H9 (cell line): ENCODE results near the gene ZHX3. TPM values are rescaled to one million over a fixed set of nuclear protein-coding genes. Genes with fewer than 3 reads are reported as not detected.

Source experiments
- DNase-seq: peaks from one replicate; pipeline ENCODE4 v3.0.0-alpha.2; 2017
- H2AFZ ChIP-seq: one replicate; pipeline ENCODE4 v1.6.1; 2013; ENCODE audit warnings: mild to moderate bottlenecking, low read length, control low read depth, moderate library complexity
- H2AK5ac ChIP-seq: 2 replicates; pipeline ENCODE4 v1.6.1; 2013; ENCODE audit warnings: low read length, control low read depth, mixed read lengths; ENCODE audit not compliant: insufficient read length
- H2BK120ac ChIP-seq: one replicate; pipeline ENCODE4 v1.6.1; 2013; ENCODE audit warnings: low read depth, mild to moderate bottlenecking, low read length, control low read depth, inconsistent platforms; ENCODE audit not compliant: poor library complexity, severe bottlenecking
- H2BK12ac ChIP-seq: 2 replicates; pipeline ENCODE4 v1.6.1; 2013; ENCODE audit warnings: low read length, control low read depth, mixed read lengths, low read depth; ENCODE audit not compliant: insufficient read length
- H2BK15ac ChIP-seq: 2 replicates; pipeline ENCODE4 v1.6.1; 2013; ENCODE audit warnings: low read depth, low read length, control low read depth
- H2BK20ac ChIP-seq: one replicate; pipeline ENCODE4 v1.6.1; 2013; ENCODE audit warnings: low read depth, mild to moderate bottlenecking, low read length, control low read depth, inconsistent platforms; ENCODE audit not compliant: poor library complexity, severe bottlenecking
- H2BK5ac ChIP-seq: 2 replicates; pipeline ENCODE4 v1.6.1; 2013; ENCODE audit warnings: low read length, control low read depth, mixed read lengths; ENCODE audit not compliant: insufficient read length
- H3K14ac ChIP-seq: 2 replicates; pipeline ENCODE4 v1.6.1; 2013; ENCODE audit warnings: low read length, control low read depth; ENCODE audit not compliant: insufficient read depth
- H3K18ac ChIP-seq: 2 replicates; pipeline ENCODE4 v1.6.1; 2013; ENCODE audit warnings: low read depth, mild to moderate bottlenecking, mixed read lengths, low read length, control low read depth; ENCODE audit not compliant: insufficient read length
- H3K23ac ChIP-seq: 2 replicates; pipeline ENCODE4 v1.6.1; 2013; ENCODE audit warnings: low read length, control low read depth, mixed read lengths, low read depth; ENCODE audit not compliant: insufficient read length
- H3K23me2 ChIP-seq: 2 replicates; pipeline ENCODE4 v1.6.1; 2013; ENCODE audit warnings: low read depth, mild to moderate bottlenecking, mixed read lengths, low read length, control low read depth; ENCODE audit not compliant: insufficient read length, poor library complexity, severe bottlenecking
- H3K27ac ChIP-seq: 2 replicates; pipeline ENCODE4 v1.5.1; 2013; ENCODE audit warnings: low read length, control low read depth, mixed read lengths, low read depth; ENCODE audit not compliant: insufficient read length
- H3K27me3 ChIP-seq: 2 replicates; pipeline ENCODE4 v1.6.1; 2013; ENCODE audit warnings: low read length, control low read depth, inconsistent platforms; ENCODE audit not compliant: insufficient read depth
- H3K4ac ChIP-seq: 2 replicates; pipeline ENCODE4 v1.6.1; 2013; ENCODE audit warnings: low read depth, mild to moderate bottlenecking, control low read depth, inconsistent platforms, low read length, moderate library complexity
- H3K4me1 ChIP-seq: 2 replicates; pipeline ENCODE4 v1.6.1; 2013; ENCODE audit warnings: low read length, control low read depth, inconsistent platforms; ENCODE audit not compliant: insufficient read depth
- H3K4me2 ChIP-seq: 2 replicates; pipeline ENCODE4 v1.6.1; 2013; ENCODE audit warnings: low read length, control low read depth, mixed read lengths; ENCODE audit not compliant: insufficient read length, insufficient read depth
- H3K56ac ChIP-seq: 2 replicates; pipeline ENCODE4 v1.6.1; 2013; ENCODE audit warnings: low read depth, mild to moderate bottlenecking, mixed read lengths, low read length, control low read depth; ENCODE audit not compliant: insufficient read length
- H3K79me1 ChIP-seq: 2 replicates; pipeline ENCODE4 v1.6.1; 2013; ENCODE audit warnings: low read depth, mild to moderate bottlenecking, moderate library complexity, low read length, control low read depth, inconsistent platforms; ENCODE audit not compliant: insufficient read depth, poor library complexity, severe bottlenecking
- H3K79me2 ChIP-seq: 2 replicates; pipeline ENCODE4 v1.6.1; 2013; ENCODE audit warnings: low read length, control low read depth, inconsistent platforms; ENCODE audit not compliant: insufficient read depth
- H3K9ac ChIP-seq: 2 replicates; pipeline ENCODE4 v1.6.1; 2013; ENCODE audit warnings: low read length, control low read depth, mixed read lengths; ENCODE audit not compliant: insufficient read length; ENCODE audit errors: extremely low read depth
- H3K9me3 ChIP-seq: one replicate; pipeline ENCODE4 v1.6.1; 2013; ENCODE audit warnings: low read depth, low read length, inconsistent platforms; ENCODE audit not compliant: control insufficient read depth
- H3T11ph ChIP-seq: one replicate; pipeline ENCODE4 v1.6.1; 2013; ENCODE audit warnings: mild to moderate bottlenecking, low read length, control low read depth, inconsistent platforms
- H4K20me1 ChIP-seq: one replicate; pipeline ENCODE4 v1.6.1; 2013; ENCODE audit not compliant: control insufficient read depth, insufficient read length, insufficient read depth
- H4K5ac ChIP-seq: 2 replicates; pipeline ENCODE4 v1.6.1; 2013; ENCODE audit warnings: low read depth, mild to moderate bottlenecking, mixed read lengths, low read length, control low read depth; ENCODE audit not compliant: insufficient read length
- H4K8ac ChIP-seq: replicated peaks from 2 replicates; pipeline ENCODE4 v1.6.1; 2013; ENCODE audit warnings: low read length, control low read depth, mixed read lengths, low read depth; ENCODE audit not compliant: insufficient read length
- H4K91ac ChIP-seq: 2 replicates; pipeline ENCODE4 v1.6.1; 2013; ENCODE audit warnings: low read depth, mild to moderate bottlenecking, moderate library complexity, mixed read lengths, low read length, control low read depth; ENCODE audit not compliant: insufficient read length
- H3K27ac Mint-ChIP-seq, 3 experiments: 2 replicates in 2 of 3; 3 replicates in 1 of 3; pipeline ENCODE4 v1.8.0; 2020 to 2021; ENCODE audit warnings: mixed read lengths in 3 of 3, mild to moderate bottlenecking in 1 of 3, moderate library complexity in 1 of 3
- H3K27me3 Mint-ChIP-seq: 2 replicates; pipeline ENCODE4 v1.8.0; 2021; ENCODE audit warnings: low read depth, mild to moderate bottlenecking, moderate library complexity, mixed read lengths
- H3K36me3 Mint-ChIP-seq, 3 experiments: 2 replicates in 2 of 3; 3 replicates in 1 of 3; pipeline ENCODE4 v1.8.0; 2020 to 2021; ENCODE audit warnings: low read depth in 3 of 3, mixed read lengths in 3 of 3; ENCODE audit not compliant: insufficient read depth in 1 of 3
- H3K4me1 Mint-ChIP-seq, 2 experiments: 2 replicates each; pipeline ENCODE4 v1.8.0; 2020; ENCODE audit warnings: mixed read lengths in 2 of 2
- H3K4me3 Mint-ChIP-seq, 2 experiments: 2 replicates in 1 of 2; 3 replicates in 1 of 2; pipeline ENCODE4 v1.8.0; 2020 to 2021; ENCODE audit warnings: mild to moderate bottlenecking in 2 of 2, mixed read lengths in 2 of 2, moderate library complexity in 1 of 2
- H3K9me3 Mint-ChIP-seq, 2 experiments: 2 replicates in 1 of 2; 3 replicates in 1 of 2; pipeline ENCODE4 v1.8.0; 2020; ENCODE audit warnings: mild to moderate bottlenecking in 2 of 2, mixed read lengths in 2 of 2, moderate library complexity in 1 of 2
- WGBS: extraction: QIAGEN DNeasy Blood & Tissue Kit; methylation state at CpG from one replicate; pipeline ENCODE4 v1.1.7; 2013; ENCODE audit warnings: missing lambda C conversion rate, low lambda C conversion rate, mixed read lengths; ENCODE audit not compliant: insufficient read length; ENCODE audit errors: extremely low coverage; 5-methylcytosine and 5-hydroxymethylcytosine counted together
- total RNA-seq: library from RNA; stranded (reverse); gene quantifications from 2 replicates; pipeline ENCODE4 v1.2.1, GENCODE V29; 2021
- TF ChIP-seq, protein P1 (sequence below): fragments of 200-600 bp; sonication (generic); conservative IDR thresholded peaks from 3 replicates; pipeline ENCODE4 v1.8.0; 2021; ENCODE audit warnings: antibody characterized with exemption, mild to moderate bottlenecking

The ZHX3 gene
- total RNA-seq, 1 experiment from 2014 or later = 4.4 TPM

DNA sequence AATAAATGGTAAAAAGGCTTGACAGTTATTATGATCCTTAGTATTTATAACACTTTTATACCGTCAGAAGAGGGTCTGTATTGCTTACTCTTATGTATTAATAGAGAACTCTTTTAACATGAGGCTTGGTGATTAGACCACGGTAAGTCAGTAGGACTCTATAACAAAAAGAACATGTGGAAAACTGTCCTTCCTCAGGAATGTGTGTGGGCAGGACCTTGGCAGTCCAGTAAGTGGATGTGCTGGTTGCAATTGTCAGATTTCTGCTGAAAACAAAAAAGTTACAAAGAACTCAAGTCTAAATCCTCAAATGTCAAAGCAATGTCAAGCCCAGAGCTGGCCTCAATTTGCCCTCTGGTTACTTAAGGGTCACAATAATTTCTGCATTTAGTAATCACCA lies 99.1 kb downstream of the ZHX3 start:
- no peaks in the 10 kb centered on the region for H3K9me3 Mint-ChIP-seq
- no peak overlapping the region for H3K4me3 Mint-ChIP-seq
- Histone ChIP-seq H2BK12ac (no peak overlapping the region), H2AK5ac (no peak overlapping the region), H3K56ac (no peak overlapping the region), H3K27ac (no peak overlapping the region), H4K5ac (no peak overlapping the region), H2BK5ac (no peak overlapping the region), H3K4ac (no peak overlapping the region), H3K23me2 (no peaks in the 10 kb centered on the region), H3K27me3 (no peaks in the 10 kb centered on the region), H3K79me2 (no peaks in the 10 kb centered on the region), H4K91ac (no peak overlapping the region), H3K4me1 (no peaks in the 10 kb centered on the region), H3K18ac (no peak overlapping the region), H3T11ph (no peak overlapping the region), H4K8ac (no peak overlapping the region), H3K79me1 (no peaks in the 10 kb centered on the region), H3K23ac (no peak overlapping the region), H4K20me1 (no peaks in the 10 kb centered on the region), H2BK20ac (no peak overlapping the region), H3K9ac (no peak overlapping the region), H2BK15ac (no peak overlapping the region), H3K14ac (no peak overlapping the region), H2BK120ac (no peak overlapping the region), H3K9me3 (no peaks in the 10 kb centered on the region), H3K4me2 (no peak overlapping the region), H2AFZ (no peak overlapping the region)
- TF ChIP-seq, protein P1, sequence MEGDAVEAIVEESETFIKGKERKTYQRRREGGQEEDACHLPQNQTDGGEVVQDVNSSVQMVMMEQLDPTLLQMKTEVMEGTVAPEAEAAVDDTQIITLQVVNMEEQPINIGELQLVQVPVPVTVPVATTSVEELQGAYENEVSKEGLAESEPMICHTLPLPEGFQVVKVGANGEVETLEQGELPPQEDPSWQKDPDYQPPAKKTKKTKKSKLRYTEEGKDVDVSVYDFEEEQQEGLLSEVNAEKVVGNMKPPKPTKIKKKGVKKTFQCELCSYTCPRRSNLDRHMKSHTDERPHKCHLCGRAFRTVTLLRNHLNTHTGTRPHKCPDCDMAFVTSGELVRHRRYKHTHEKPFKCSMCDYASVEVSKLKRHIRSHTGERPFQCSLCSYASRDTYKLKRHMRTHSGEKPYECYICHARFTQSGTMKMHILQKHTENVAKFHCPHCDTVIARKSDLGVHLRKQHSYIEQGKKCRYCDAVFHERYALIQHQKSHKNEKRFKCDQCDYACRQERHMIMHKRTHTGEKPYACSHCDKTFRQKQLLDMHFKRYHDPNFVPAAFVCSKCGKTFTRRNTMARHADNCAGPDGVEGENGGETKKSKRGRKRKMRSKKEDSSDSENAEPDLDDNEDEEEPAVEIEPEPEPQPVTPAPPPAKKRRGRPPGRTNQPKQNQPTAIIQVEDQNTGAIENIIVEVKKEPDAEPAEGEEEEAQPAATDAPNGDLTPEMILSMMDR = no peak
- no peaks in the 10 kb centered on the region; the same call in 1 of the 2 replicates for H3K27me3 Mint-ChIP-seq
- no peaks in the 10 kb centered on the region for H3K36me3 Mint-ChIP-seq
- DNase-seq = no peak
- no CpG with 5 or more reads among the region's 2 CpGs for WGBS
- no peaks in the 10 kb centered on the region for H3K4me1 Mint-ChIP-seq
- H3K27ac Mint-ChIP-seq = no peak overlapping the region
